SU-DHL-6 (cell line): ENCODE data around the gene GYPC.
"Not testable (repeated sequence)": the region's sequence is repeated elsewhere in the genome, so short reads cannot be mapped to it uniquely, and the experiment has no call there.

Experiments
- H2AFZ ChIP-seq: fragments of 200-600 bp; sonication (generic); 2 replicates; pipeline ENCODE4 v1.6.1; 2014; ENCODE audit warnings: low read depth, mild to moderate bottlenecking, moderate library complexity, mixed read lengths, antibody characterized with exemption, low read length; ENCODE audit not compliant: severe bottlenecking
- H3F3A ChIP-seq: fragments of 200-600 bp; shearing (Covaris generic); 2 replicates; pipeline ENCODE4 v1.6.0; 2016; ENCODE audit warnings: antibody characterized with exemption, mild to moderate bottlenecking; ENCODE audit not compliant: insufficient read depth
- H3K27ac ChIP-seq: fragments of 200-600 bp; sonication (generic); 2 replicates; pipeline ENCODE4 v1.5.1; 2016; ENCODE audit warnings: low read depth, mild to moderate bottlenecking, low read length, moderate library complexity, mixed read lengths
- H3K27me3 ChIP-seq: fragments of 200-600 bp; sonication (generic), shearing (Covaris generic); 2 replicates; pipeline ENCODE4 v1.6.0; 2014; ENCODE audit warnings: mild to moderate bottlenecking, low read length
- H3K36me3 ChIP-seq: fragments of 200-600 bp; sonication (generic); 2 replicates; pipeline ENCODE4 v1.6.1; 2014; ENCODE audit warnings: mild to moderate bottlenecking, low read length, mixed read lengths
- H3K4me2 ChIP-seq: fragments of 300-600, 200-600 bp; shearing (Covaris generic), sonication (generic); 2 replicates; pipeline ENCODE4 v1.6.0; 2014; ENCODE audit warnings: low read length, low read depth, mild to moderate bottlenecking; ENCODE audit not compliant: poor library complexity, severe bottlenecking
- H3K4me3 ChIP-seq: fragments of 200-600 bp; sonication (generic); 2 replicates; pipeline ENCODE4 v1.5.1; 2014; ENCODE audit warnings: antibody characterized with exemption, low read length, mild to moderate bottlenecking, mixed read lengths; ENCODE audit not compliant: insufficient read depth, poor library complexity, severe bottlenecking
- H3K79me2 ChIP-seq: fragments of 200-600 bp; sonication (generic); 2 replicates; pipeline ENCODE4 v1.6.1; 2014; ENCODE audit warnings: mild to moderate bottlenecking, low read length, moderate library complexity; ENCODE audit not compliant: insufficient read depth
- H3K9ac ChIP-seq: fragments of 200-600 bp; sonication (generic); 2 replicates; pipeline ENCODE4 v1.7.0; 2014; ENCODE audit warnings: mild to moderate bottlenecking, low read length
- H3K9me2 ChIP-seq: fragments of 200-600 bp; sonication (generic); replicated peaks from 2 replicates; pipeline ENCODE4 v1.6.1; 2014; ENCODE audit warnings: low read length; ENCODE audit not compliant: insufficient read depth
- H3K9me3 ChIP-seq: fragments of 200-600 bp; sonication (generic); 2 replicates; pipeline ENCODE4 v1.6.1; 2014; ENCODE audit warnings: low read length, mixed read lengths; ENCODE audit not compliant: insufficient read depth
- H4K20me1 ChIP-seq: fragments of 200-600 bp; sonication (generic); 2 replicates; pipeline ENCODE4 v1.6.1; 2014; ENCODE audit warnings: low read depth, mild to moderate bottlenecking, antibody characterized with exemption, low read length, moderate library complexity, mixed read lengths
- EZH2phosphoT487 ChIP-seq: fragments of 200-600 bp; sonication (generic), shearing (Covaris generic); conservative IDR thresholded peaks from 2 replicates; pipeline ENCODE4 v1.6.1; 2018; ENCODE audit warnings: mild to moderate bottlenecking, antibody characterized with exemption, low read length, moderate library complexity, mixed read lengths
- TF ChIP-seq, protein P1 (sequence below): fragments of 200-600 bp; sonication (generic); IDR thresholded peaks from one replicate; pipeline ENCODE4 v1.5.1; 2017; ENCODE audit warnings: antibody characterized with exemption, mild to moderate bottlenecking, low read length, moderate library complexity; ENCODE audit not compliant: insufficient read depth, poor library complexity, severe bottlenecking

Gene GYPC

DNA sequence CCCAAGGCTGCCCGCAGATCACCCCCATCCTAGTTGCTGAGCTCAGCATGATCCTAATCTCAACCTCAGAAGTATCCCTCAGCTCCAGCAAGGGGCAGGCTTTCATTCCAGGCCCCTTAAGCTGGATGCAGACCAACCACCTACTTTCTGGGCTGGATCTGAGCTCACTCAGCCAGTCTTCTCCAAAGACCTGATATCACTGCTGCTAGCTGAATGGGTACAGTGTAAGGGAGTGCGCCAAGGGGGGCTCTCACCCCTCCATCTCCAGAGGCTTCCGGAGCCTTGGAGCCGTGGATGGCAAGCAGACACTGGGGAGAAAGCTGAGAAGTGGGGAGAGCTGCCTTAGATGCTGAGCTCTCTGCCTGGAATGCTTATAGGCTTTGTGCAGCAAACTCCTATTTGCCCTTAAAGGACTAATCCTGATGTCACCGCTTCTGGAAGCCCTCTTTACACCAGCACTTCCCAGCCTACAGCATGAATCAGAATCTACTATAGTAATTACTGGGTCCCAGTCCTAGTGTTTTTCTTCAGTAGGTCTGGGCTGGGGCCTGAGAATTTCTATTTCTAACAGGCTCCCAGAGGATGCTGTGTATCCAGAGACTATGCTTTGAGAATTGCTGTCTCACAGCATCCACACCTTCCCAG, 31.0 kb downstream of the GYPC start:
- Histone ChIP-seq H2AFZ (no peak overlapping the region), H3K9me2 (no peaks in the 10 kb centered on the region), H3K9me3 (no peaks in the 10 kb centered on the region), H4K20me1 (no peaks in the 10 kb centered on the region), H3K36me3 (no peaks in the 10 kb centered on the region), H3K79me2 (no peaks in the 10 kb centered on the region), H3K27me3 (no peaks in the 10 kb centered on the region), H3K4me3 (no peak overlapping the region), H3K9ac (no peak overlapping the region), H3K4me2 (no peak overlapping the region), H3F3A (no peaks in the 10 kb centered on the region), H3K27ac (no peak overlapping the region)
- TF ChIP-seq, protein P1, sequence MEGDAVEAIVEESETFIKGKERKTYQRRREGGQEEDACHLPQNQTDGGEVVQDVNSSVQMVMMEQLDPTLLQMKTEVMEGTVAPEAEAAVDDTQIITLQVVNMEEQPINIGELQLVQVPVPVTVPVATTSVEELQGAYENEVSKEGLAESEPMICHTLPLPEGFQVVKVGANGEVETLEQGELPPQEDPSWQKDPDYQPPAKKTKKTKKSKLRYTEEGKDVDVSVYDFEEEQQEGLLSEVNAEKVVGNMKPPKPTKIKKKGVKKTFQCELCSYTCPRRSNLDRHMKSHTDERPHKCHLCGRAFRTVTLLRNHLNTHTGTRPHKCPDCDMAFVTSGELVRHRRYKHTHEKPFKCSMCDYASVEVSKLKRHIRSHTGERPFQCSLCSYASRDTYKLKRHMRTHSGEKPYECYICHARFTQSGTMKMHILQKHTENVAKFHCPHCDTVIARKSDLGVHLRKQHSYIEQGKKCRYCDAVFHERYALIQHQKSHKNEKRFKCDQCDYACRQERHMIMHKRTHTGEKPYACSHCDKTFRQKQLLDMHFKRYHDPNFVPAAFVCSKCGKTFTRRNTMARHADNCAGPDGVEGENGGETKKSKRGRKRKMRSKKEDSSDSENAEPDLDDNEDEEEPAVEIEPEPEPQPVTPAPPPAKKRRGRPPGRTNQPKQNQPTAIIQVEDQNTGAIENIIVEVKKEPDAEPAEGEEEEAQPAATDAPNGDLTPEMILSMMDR, result no peak
- TF ChIP-seq EZH2phosphoT487, result no peak

DNA sequence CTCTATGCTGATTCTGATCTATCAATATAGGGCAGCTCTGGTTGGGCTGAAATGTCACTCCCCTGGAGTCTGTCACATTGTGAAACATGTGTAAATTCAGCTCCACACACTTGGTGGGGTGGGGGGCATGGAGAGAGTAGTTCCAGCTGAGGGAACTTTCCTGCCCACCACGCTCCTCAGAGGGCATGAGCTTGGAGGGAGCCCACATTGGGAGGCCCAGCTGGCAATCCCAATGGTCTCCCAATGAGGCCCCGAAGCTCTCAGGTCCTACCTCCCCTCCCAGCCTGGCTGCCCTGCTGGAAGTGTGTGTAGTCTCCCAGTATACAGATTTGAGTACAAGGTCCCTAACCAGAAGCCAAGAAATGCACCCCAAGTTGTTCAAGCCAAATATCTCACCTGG, 31.5 kb downstream of the GYPC start:
- Histone ChIP-seq H3K36me3 (no peaks in the 10 kb centered on the region), H3K9ac (no peak overlapping the region), H2AFZ (no peak overlapping the region)

DNA sequence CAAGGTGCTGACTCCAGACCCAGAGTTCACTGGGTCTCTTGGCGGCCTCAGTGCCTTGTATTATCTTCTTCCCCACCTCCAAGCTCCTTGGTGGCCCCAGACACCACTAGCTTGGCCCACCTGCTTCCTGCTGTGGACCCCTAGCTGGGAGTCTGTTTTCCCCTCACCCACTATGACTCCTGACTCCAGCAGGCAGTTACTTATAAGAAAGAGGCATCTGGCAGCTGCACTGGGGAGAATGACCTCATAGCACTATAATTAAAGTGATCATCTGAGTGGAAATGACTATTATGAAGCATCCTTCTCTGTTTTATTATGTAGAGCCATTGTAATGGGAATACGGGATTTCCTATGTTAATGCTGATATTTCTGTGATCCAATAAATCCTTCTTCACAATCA, 32.6 kb downstream of the GYPC start:
- H3K9me3 ChIP-seq, H3K9ac ChIP-seq, H3K36me3 ChIP-seq, H3K27me3 ChIP-seq, H3K9me2 ChIP-seq, H3K4me3 ChIP-seq, H2AFZ ChIP-seq, H3K79me2 ChIP-seq, H3K27ac ChIP-seq, H3F3A ChIP-seq, H3K4me2 ChIP-seq, H4K20me1 ChIP-seq: not testable (repeated sequence)

More for the DNA sequence above, 31.5 kb downstream of the GYPC start:
- no peak overlapping the region for H3K27ac ChIP-seq
- no peaks in the 10 kb centered on the region for H3K9me2 ChIP-seq
- no peaks in the 10 kb centered on the region for H3K27me3 ChIP-seq
- no peaks in the 10 kb centered on the region for H3K9me3 ChIP-seq
- H3F3A ChIP-seq, result no peaks in the 10 kb centered on the region
- H3K79me2 ChIP-seq, result no peaks in the 10 kb centered on the region
- no peak overlapping the region for H3K4me3 ChIP-seq
- no peak overlapping the region for H3K4me2 ChIP-seq
- no peaks in the 10 kb centered on the region for H4K20me1 ChIP-seq
- TF ChIP-seq, protein P1, result no peak
- TF ChIP-seq EZH2phosphoT487, result no peak

DNA sequence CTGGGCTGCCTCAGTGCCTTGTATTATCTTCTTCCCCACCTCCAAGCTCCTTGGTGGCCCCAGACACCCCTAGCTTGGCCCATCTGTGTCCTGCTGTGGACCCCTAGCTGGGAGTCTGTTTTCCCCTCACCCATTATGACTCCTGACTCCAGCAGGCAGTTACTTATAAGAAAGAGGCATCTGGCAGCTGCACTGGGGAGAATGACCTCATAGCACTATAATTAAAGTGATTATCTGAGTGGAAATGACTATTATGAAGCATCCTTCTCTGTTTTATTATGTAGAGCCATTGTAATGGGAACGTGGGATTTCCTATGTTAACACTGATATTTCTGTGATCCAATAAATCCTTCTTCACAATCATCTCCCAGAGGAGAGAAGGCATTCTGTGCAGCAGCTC, 36.3 kb downstream of the GYPC start:
- H4K20me1 ChIP-seq, H2AFZ ChIP-seq, H3F3A ChIP-seq, H3K4me3 ChIP-seq, H3K79me2 ChIP-seq, H3K36me3 ChIP-seq, H3K27me3 ChIP-seq, H3K9me3 ChIP-seq, H3K27ac ChIP-seq, H3K9ac ChIP-seq, H3K9me2 ChIP-seq, H3K4me2 ChIP-seq: not testable (repeated sequence)

DNA sequence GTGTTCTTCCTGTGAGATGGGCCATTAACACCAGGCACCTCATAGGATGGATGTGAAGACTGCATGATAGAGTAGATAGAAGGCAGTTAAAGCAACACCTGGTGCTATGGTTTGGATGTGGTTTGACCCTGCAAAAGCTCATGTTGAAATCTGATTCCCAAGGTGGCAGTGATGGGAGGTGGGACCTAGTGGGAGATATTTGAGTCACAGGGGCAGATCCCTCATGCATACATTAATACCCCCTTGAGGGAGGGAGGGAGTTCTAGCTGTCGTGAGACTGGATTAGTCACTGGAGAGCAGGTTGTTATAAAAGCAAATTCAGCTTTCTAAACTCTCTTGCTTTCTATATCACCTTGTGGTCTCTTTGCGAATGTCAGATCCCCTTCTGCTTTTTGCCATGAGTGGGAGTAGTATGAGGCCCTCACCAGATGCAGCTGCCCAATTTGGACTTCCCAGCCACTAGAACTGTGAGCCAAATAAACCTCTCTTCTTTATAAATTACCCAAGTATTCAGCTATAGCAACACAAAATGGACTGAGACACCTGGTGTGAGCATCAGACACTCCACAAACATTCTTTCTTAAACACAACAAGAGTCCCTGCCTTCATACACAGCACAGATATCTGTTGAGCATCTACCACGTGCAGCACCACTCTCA, 37.1 kb downstream of the GYPC start:
- not testable (repeated sequence) for H4K20me1 ChIP-seq, H2AFZ ChIP-seq, H3K27me3 ChIP-seq, H3K9me3 ChIP-seq, H3K9ac ChIP-seq, H3K4me2 ChIP-seq, H3K4me3 ChIP-seq, H3K36me3 ChIP-seq, H3K79me2 ChIP-seq, H3K27ac ChIP-seq, H3K9me2 ChIP-seq, H3F3A ChIP-seq
